GM04503 (cell line): ENCODE results near the gene DOCK2.

Experiments
- DNase-seq: peaks from one replicate; pipeline ENCODE4 v3.0.0-alpha.2; 2012; ENCODE audit warnings: low read depth

DOCK2 gene

GRCh38 chr5:170097934-170098333, 460.9 kb downstream of the DOCK2 start:
- no peak for DNase-seq

- DNase-seq, result peak; percentile 21
Observed at GRCh38 chr5:170100066-170100943, 463.2 kb downstream of the DOCK2 start.

GRCh38 chr5:170103447-170103846, 466.4 kb downstream of the DOCK2 start:
- no peak for DNase-seq

GRCh38 chr5:170104299-170104698, 467.2 kb downstream of the DOCK2 start:
- no peak for DNase-seq

- DNase-seq, result no peak
Observed at GRCh38 chr5:170104710-170105109, 467.6 kb downstream of the DOCK2 start.

GRCh38 chr5:170105642-170106611, 468.9 kb downstream of the DOCK2 start, which contains the start of gene FOXI1:
Gene FOXI1 (plus strand): TSS chr5:170105897. CDS start chr5:170105958, 61 bp downstream.
- DNase-seq, result no peak

- no peak for DNase-seq
Observed at GRCh38 chr5:170107674-170108073, 470.6 kb downstream of the DOCK2 start.

GRCh38 chr5:170108266-170108785, 471.3 kb downstream of the DOCK2 start:
- no peak for DNase-seq

- DNase-seq, result no peak
Observed at GRCh38 chr5:170109059-170110031, 472.3 kb downstream of the DOCK2 start.

- no peak for DNase-seq
Observed at GRCh38 chr5:170110403-170111087, 473.5 kb downstream of the DOCK2 start.

- DNase-seq, result no peak
Observed at GRCh38 chr5:170111088-170111785, 474.2 kb downstream of the DOCK2 start.

GRCh38 chr5:170112876-170113521, 475.9 kb downstream of the DOCK2 start:
- DNase-seq, result no peak

GRCh38 chr5:170113522-170113900, 476.4 kb downstream of the DOCK2 start:
- DNase-seq, result no peak

- DNase-seq, result no peak
Observed at GRCh38 chr5:170114271-170114670, 477.2 kb downstream of the DOCK2 start.

- DNase-seq, result no peak
Observed at GRCh38 chr5:170115925-170116324, 478.9 kb downstream of the DOCK2 start.

- DNase-seq, result no peak
Observed at GRCh38 chr5:170117736-170118135, 480.7 kb downstream of the DOCK2 start.

- peak; percentile 80 for DNase-seq
Observed at GRCh38 chr5:170120576-170120975, 483.5 kb downstream of the DOCK2 start.

- DNase-seq, result no peak
Observed at GRCh38 chr5:170121321-170121720, 484.2 kb downstream of the DOCK2 start.

GRCh38 chr5:170126061-170126460, 489.0 kb downstream of the DOCK2 start:
- DNase-seq, result no peak
